Kasumi-1 (cell line): ENCODE results near the gene KCNQ1.

Experiments
- DNase-seq, 2 experiments: peaks; one replicate each; lab custom pipeline; 2025; lab: John Stamatoyannopoulos, UW

The KCNQ1 gene

GRCh38 chr11:2683806-2684205 lies 239.0 kb downstream of the KCNQ1 start:
- no peak for DNase-seq

- DNase-seq = no peak
These were observed 239.8 kb downstream of the KCNQ1 start for GRCh38 chr11:2684581-2684980.

- DNase-seq = no peak
These were observed 240.2 kb downstream of the KCNQ1 start for GRCh38 chr11:2685051-2685450.

- no peak for DNase-seq
These were observed 241.0 kb downstream of the KCNQ1 start for GRCh38 chr11:2685566-2686359.

- DNase-seq = no peak
These were observed 241.8 kb downstream of the KCNQ1 start for GRCh38 chr11:2686360-2687222.

- DNase-seq = no peak
These were observed 242.4 kb downstream of the KCNQ1 start for GRCh38 chr11:2687223-2687530.

- no peak for DNase-seq
These were observed 243.0 kb downstream of the KCNQ1 start for GRCh38 chr11:2687782-2688191.

GRCh38 chr11:2688381-2689231 lies 243.8 kb downstream of the KCNQ1 start:
- no peak for DNase-seq

- DNase-seq = no peak
These were observed 245.1 kb downstream of the KCNQ1 start for GRCh38 chr11:2689651-2690575.

GRCh38 chr11:2690596-2691354 lies 246.0 kb downstream of the KCNQ1 start:
- no peak for DNase-seq

GRCh38 chr11:2691355-2691761 lies 246.6 kb downstream of the KCNQ1 start:
- DNase-seq = no peak

- DNase-seq = no peak
These were observed 247.4 kb downstream of the KCNQ1 start for GRCh38 chr11:2691991-2692875.

- DNase-seq = no peak
These were observed 248.8 kb downstream of the KCNQ1 start for GRCh38 chr11:2693271-2694261.

GRCh38 chr11:2694495-2694894 lies 249.7 kb downstream of the KCNQ1 start:
- no peak for DNase-seq

- DNase-seq = no peak
These were observed 250.5 kb downstream of the KCNQ1 start for GRCh38 chr11:2694995-2695939.

GRCh38 chr11:2696455-2696854 lies 251.6 kb downstream of the KCNQ1 start:
- DNase-seq = no peak

- no peak for DNase-seq
These were observed 253.1 kb downstream of the KCNQ1 start for GRCh38 chr11:2697866-2698265.
